Loucy (cell line): Measurements from ENCODE around the gene ARL16.

ENCODE experiments used
- H2AFZ ChIP-seq: fragments of 200-600 bp; sonication (generic); 2 replicates; pipeline ENCODE4 v1.6.0; 2016; ENCODE audit warnings: antibody characterized with exemption, mild to moderate bottlenecking, low read length, moderate library complexity
- H3F3A ChIP-seq: fragments of 200-600 bp; 2 replicates; pipeline ENCODE4 v1.6.0; 2016; ENCODE audit warnings: antibody characterized with exemption, low read depth, mild to moderate bottlenecking
- H3K27me3 ChIP-seq: fragments of 200-600 bp; sonication (generic); 2 replicates; pipeline ENCODE4 v1.6.1; 2014; ENCODE audit warnings: low read length, mild to moderate bottlenecking; ENCODE audit not compliant: insufficient read depth, poor library complexity, severe bottlenecking
- H3K36me3 ChIP-seq: fragments of 200-600 bp; sonication (generic); 2 replicates; pipeline ENCODE4 v1.6.1; 2016; ENCODE audit warnings: low read length; ENCODE audit not compliant: insufficient read depth
- H3K4me1 ChIP-seq: fragments of 200-600 bp; sonication (generic); 2 replicates; pipeline ENCODE4 v1.5.1; 2014; ENCODE audit warnings: low read length, mild to moderate bottlenecking; ENCODE audit not compliant: insufficient read depth, poor library complexity, severe bottlenecking
- H3K4me2 ChIP-seq: fragments of 200-600 bp; sonication (generic); 2 replicates; pipeline ENCODE4 v1.6.0; 2014; ENCODE audit warnings: antibody characterized with exemption, low read length, low read depth, mild to moderate bottlenecking; ENCODE audit not compliant: poor library complexity, severe bottlenecking
- H3K4me3 ChIP-seq: fragments of 200-600 bp; sonication (generic); 2 replicates; pipeline ENCODE4 v1.5.1; 2014; ENCODE audit warnings: low read length, mild to moderate bottlenecking, mixed read lengths; ENCODE audit not compliant: poor library complexity, severe bottlenecking
- H3K79me2 ChIP-seq: fragments of 200-600 bp; sonication (generic); 2 replicates; pipeline ENCODE4 v1.6.1; 2014; ENCODE audit warnings: low read length; ENCODE audit not compliant: insufficient read depth
- H3K9ac ChIP-seq: fragments of 200-600 bp; sonication (generic); 2 replicates; pipeline ENCODE4 v1.6.0; 2014; ENCODE audit warnings: mild to moderate bottlenecking, low read depth, low read length, moderate library complexity; ENCODE audit not compliant: poor library complexity, severe bottlenecking
- H3K9me2 ChIP-seq: fragments of 200-600 bp; sonication (generic); replicated peaks from 2 replicates; pipeline ENCODE4 v1.6.1; 2016; ENCODE audit warnings: low read depth, low read length, mixed read lengths
- H3K9me3 ChIP-seq: fragments of 200-600 bp; sonication (generic); 2 replicates; pipeline ENCODE4 v1.6.1; 2014; ENCODE audit warnings: mild to moderate bottlenecking, antibody characterized with exemption, low read length, low read depth; ENCODE audit not compliant: insufficient read depth
- H4K20me1 ChIP-seq: fragments of 200-600 bp; sonication (generic); 2 replicates; pipeline ENCODE4 v1.6.0; 2014; ENCODE audit warnings: antibody characterized with exemption, low read length, mild to moderate bottlenecking; ENCODE audit not compliant: insufficient read depth, poor library complexity, severe bottlenecking
- EZH2phosphoT487 ChIP-seq: fragments of 200-600 bp; IDR thresholded peaks from 2 replicates; pipeline ENCODE4 v1.6.1; 2018; ENCODE audit warnings: antibody characterized with exemption, mild to moderate bottlenecking, moderate library complexity, borderline replicate concordance
- TF ChIP-seq, protein P1 (sequence below): fragments of 200-600 bp; sonication (generic); conservative IDR thresholded peaks from 2 replicates; pipeline ENCODE4 v1.5.1; 2014; ENCODE audit warnings: mild to moderate bottlenecking, antibody characterized with exemption, low read length

Gene ARL16

GRCh38 chr17:81652906-81653771, 30.5 kb downstream of the ARL16 start:
- Histone ChIP-seq H3K4me2 (peak overlapping the region; percentile 90), H3K9ac (peak overlapping the region; percentile 83), H3K4me3 (peak overlapping the region; percentile 82), H3K9me3 (no peaks in the 10 kb centered on the region), H3K27me3 (no peaks in the 10 kb centered on the region), H2AFZ (peak overlapping the region; percentile 87), H3K79me2 (no peaks in the 10 kb centered on the region), H3K36me3 (no peaks in the 10 kb centered on the region), H3K9me2 (no peaks in the 10 kb centered on the region), H3K4me1 (peaks cover 32% of the 10 kb centered on the region), H4K20me1 (no peaks in the 10 kb centered on the region), H3F3A (no peaks in the 10 kb centered on the region)
- no peak for TF ChIP-seq EZH2phosphoT487
- TF ChIP-seq, protein P1, sequence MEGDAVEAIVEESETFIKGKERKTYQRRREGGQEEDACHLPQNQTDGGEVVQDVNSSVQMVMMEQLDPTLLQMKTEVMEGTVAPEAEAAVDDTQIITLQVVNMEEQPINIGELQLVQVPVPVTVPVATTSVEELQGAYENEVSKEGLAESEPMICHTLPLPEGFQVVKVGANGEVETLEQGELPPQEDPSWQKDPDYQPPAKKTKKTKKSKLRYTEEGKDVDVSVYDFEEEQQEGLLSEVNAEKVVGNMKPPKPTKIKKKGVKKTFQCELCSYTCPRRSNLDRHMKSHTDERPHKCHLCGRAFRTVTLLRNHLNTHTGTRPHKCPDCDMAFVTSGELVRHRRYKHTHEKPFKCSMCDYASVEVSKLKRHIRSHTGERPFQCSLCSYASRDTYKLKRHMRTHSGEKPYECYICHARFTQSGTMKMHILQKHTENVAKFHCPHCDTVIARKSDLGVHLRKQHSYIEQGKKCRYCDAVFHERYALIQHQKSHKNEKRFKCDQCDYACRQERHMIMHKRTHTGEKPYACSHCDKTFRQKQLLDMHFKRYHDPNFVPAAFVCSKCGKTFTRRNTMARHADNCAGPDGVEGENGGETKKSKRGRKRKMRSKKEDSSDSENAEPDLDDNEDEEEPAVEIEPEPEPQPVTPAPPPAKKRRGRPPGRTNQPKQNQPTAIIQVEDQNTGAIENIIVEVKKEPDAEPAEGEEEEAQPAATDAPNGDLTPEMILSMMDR = no peak

DNA sequence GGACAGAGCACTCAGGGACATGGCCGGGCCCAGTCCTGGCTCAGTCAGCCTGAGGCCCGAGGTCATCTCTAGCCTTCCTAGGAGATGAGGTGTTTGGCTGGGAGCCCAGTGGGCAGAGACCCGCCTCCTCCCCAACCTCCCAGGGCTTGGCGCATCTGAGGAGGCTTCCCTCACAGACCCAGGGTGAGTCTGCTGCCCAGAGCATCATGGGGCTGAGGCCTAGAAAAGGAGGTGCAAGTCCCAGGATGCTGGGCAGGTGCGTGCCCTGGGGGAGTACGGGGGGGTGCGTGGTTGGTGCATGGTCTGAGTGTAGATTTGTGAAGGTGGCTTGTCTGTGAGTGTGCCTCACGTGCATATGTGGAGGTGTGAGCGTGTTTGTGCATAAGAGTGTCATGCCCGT, 31.9 kb downstream of the ARL16 start:
- Histone ChIP-seq H3K4me3 (no peak overlapping the region), H4K20me1 (no peaks in the 10 kb centered on the region), H3K9me3 (no peaks in the 10 kb centered on the region), H3K9ac (no peak overlapping the region), H3K36me3 (no peaks in the 10 kb centered on the region), H3K4me2 (no peak overlapping the region), H3F3A (no peaks in the 10 kb centered on the region), H3K9me2 (no peaks in the 10 kb centered on the region), H3K27me3 (no peaks in the 10 kb centered on the region), H2AFZ (no peak overlapping the region), H3K4me1 (peaks cover 24% of the 10 kb centered on the region), H3K79me2 (no peaks in the 10 kb centered on the region)
- TF ChIP-seq EZH2phosphoT487 = no peak
- TF ChIP-seq, protein P1 = no peak

- no peak overlapping the region for H3K4me2 ChIP-seq
- H3K36me3 ChIP-seq = no peaks in the 10 kb centered on the region
- H3K4me1 ChIP-seq = peaks cover 16% of the 10 kb centered on the region
- no peak overlapping the region for H2AFZ ChIP-seq
- no peaks in the 10 kb centered on the region for H3F3A ChIP-seq
- H3K9me2 ChIP-seq = no peaks in the 10 kb centered on the region
- no peak overlapping the region for H3K9ac ChIP-seq
- no peaks in the 10 kb centered on the region for H3K27me3 ChIP-seq
- H3K79me2 ChIP-seq = no peaks in the 10 kb centered on the region
- H3K4me3 ChIP-seq = no peak overlapping the region
- no peak for TF ChIP-seq EZH2phosphoT487
- TF ChIP-seq, protein P1 = no peak
- no peaks in the 10 kb centered on the region for H3K9me3 ChIP-seq
- H4K20me1 ChIP-seq = no peaks in the 10 kb centered on the region
These were observed 32.6 kb downstream of the ARL16 start for GRCh38 chr17:81650951-81651350.
